T-helper 2 cell treated with Interferon-gamma antibody and Interleukin-4, amounts not matched to agents 100 ng/mL and 5 ng/mL, for 36 hours (primary cell): ENCODE data around the gene KAZALD1. TPM values are rescaled to one million over a fixed set of nuclear protein-coding genes. Genes with fewer than 3 reads are reported as not detected.

ENCODE experiments used
- intact Hi-C: fragments of 100-400 bp; cut with micrococcal nuclease; formaldehyde crosslinking; loops from one replicate; pipeline ENCODE4 v1.15.1; 2023
- total RNA-seq: library from RNA; stranded (reverse); gene quantifications from 2 replicates; pipeline ENCODE4 v1.2.3, GENCODE V29; 2022

Gene KAZALD1
- total RNA-seq, 1 donor from 2014 or later: 0.77 TPM

- intact Hi-C loops: no loop called here
These were observed 29.9 kb downstream of the KAZALD1 start for GRCh38 chr10:101091546-101092290.

DNA sequence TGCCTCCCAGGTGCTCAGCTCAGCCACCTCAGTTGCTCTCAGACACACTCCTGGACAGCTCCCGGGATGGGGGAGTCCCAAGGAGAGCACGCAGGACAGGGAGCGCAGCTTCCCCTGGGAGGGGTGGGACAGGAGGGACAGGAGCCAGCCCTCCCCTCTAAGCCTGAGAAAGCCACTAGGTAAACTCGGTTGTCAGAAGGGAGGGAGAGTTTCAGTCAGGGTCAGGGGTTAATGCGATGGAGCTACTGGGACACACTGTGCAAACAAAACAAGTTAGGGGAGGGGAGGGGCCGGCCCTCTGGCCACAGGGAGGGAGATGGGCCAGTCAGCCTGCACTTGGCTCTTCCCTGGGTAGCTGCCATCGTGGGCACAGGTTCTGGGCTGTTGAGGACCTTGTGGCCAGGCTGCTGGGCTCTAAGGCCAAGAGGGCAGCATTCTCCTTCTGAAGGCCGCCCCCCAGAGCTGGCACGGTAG lies 31.1 kb downstream of the KAZALD1 start:
- intact Hi-C loops: no loop called here

- intact Hi-C loops: no loop called here
These were observed 32.5 kb downstream of the KAZALD1 start for GRCh38 chr10:101094121-101094879.

- intact Hi-C loops: loop anchor here (1.0 kb wide), 1 partner anchor 47 kb away; no protein-coding TSS in a partner anchor
These were observed 33.2 kb downstream of the KAZALD1 start for GRCh38 chr10:101095004-101095403.

GRCh38 chr10:101095550-101096213 lies 33.9 kb downstream of the KAZALD1 start:
- intact Hi-C loops: loop anchor here (1.0 kb wide), 1 partner anchor 47 kb away; no protein-coding TSS in a partner anchor

GRCh38 chr10:101096378-101096777 lies 34.6 kb downstream of the KAZALD1 start:
- intact Hi-C loops: no loop called here

GRCh38 chr10:101097881-101098280 lies 36.1 kb downstream of the KAZALD1 start:
- intact Hi-C loops: no loop called here

DNA sequence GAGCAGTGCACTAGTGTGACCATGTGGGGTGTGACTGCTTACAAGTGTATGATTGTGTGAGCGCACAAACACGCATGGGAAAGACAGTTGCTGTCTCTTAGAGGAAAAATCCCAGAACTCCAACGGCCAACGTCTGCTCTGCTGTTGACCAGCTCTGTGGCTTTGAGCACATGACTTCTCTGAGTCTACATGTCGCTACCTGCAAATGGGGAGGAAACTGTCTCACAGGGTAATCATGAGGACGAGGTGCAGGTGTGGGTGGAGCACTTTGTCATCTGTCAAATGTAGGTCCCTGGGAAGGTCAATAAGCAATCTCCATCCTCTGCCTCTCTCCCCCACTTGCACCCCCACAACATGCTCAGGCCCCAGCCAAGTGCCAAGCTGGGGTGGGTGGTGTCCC lies 38.1 kb downstream of the KAZALD1 start:
- intact Hi-C loops: no loop called here

- intact Hi-C loops: no loop called here
These were observed 39.6 kb downstream of the KAZALD1 start for GRCh38 chr10:101101372-101101881.

- intact Hi-C loops: no loop called here
These were observed 41.6 kb downstream of the KAZALD1 start for GRCh38 chr10:101103430-101103829.

DNA sequence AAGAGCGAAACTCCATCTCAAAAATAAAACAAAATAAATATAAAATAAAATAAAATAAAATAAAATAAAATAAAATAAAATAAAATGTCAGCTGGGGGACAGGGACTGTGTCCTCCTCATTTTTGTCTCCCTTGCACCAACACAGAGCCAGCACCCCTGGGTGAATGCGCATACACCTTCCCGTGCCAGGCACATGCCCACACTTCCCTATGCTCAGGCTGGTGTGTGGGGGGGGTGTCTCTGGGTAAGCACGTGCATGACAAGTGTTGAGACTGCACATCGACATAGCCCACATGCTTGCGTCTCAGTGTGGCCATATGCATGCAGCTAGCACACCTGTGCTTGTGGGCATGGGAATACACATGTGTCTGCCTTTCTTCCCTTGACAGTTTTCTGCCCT lies 44.6 kb downstream of the KAZALD1 start:
- intact Hi-C loops: no loop called here

GRCh38 chr10:101107771-101108170 lies 46.0 kb downstream of the KAZALD1 start:
- intact Hi-C loops: no loop called here

DNA sequence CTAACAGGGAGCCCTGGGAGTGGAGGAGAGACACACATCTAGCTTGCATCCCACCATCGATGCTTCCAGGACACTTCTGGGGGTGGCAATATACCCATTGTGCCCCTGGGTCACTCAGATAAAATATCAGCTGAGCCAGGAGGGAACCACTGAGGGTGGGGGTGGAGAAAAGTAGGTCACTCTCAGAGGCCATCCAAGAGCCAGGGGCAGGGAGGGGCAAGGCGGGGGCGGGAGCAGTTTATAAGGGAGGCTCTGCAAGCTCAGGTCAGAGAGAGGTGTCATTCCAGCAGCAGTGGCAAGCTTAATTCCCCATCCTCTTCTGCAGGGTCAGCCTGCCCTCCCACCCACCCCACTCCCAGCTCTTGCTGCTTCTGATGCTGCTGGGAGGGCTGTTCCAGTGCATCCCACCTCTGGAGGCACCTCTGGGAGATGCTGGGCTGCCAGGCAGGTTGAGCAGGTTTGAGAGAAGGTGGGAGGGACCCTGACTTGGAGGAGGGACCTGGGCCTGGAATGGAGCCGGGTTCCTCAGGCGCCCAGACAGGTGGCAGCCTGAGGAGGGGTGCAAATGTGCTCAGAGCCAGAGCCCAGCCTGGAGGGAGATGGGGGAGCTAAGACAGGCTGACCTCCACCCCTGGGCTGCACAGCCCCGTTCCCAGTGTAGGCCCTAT lies 49.2 kb downstream of the KAZALD1 start:
- intact Hi-C loops: no loop called here

DNA sequence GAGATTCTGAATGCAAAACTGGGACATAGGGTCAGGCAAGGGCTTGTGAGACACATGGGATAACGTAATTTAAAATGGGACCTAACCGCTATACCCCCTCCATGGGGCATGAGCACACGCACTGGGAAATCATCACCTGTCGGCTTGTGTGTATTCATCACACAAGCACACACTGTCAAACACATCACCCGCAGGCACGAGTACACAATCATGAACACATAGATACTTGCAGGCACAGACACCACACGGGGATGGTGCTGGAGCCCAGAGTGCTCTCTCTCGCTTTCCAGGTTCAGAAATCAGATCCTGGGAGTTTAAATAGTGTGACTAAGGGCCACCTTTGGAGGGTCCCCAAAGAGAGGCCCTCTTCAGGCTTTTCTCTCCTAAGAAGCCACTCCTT lies 49.8 kb downstream of the KAZALD1 start:
- intact Hi-C loops: no loop called here

DNA sequence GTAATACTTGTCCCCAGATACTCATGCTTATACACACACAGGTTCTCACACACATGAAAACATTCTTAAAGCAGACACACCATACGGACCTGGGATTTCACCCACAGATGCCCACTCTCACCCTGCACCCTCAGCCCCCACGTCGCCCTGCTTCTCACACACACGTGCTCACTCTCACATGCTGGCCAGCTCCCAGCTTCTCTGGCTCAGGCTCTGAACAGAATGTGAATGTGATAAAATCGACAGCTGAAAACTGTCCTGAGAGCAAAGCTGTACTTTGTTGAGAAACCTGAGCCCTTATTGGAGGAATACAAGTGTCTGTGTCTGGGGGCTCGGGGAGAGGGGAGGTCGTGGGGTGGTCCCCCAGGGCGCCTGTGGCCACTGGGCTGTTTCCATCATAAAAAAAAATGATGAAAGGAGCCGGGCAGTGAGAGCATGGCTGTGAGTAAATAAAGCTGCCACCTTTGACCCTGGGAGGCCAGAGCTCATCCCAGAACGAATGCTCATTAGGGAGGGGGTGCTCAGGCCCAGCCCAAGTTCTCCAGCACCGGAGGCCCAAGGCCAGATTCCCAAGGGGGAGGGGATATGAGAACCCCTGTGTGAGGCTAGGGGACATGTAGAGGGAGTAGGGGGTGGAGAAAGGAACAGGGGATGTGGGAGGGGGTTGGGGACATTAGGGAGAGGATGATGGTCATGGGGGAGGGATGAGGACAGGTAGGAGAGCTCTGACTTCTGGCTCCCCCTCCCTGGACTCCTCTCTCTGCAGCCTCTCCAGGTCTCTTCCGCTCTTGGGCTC lies 51.2 kb downstream of the KAZALD1 start:
- intact Hi-C loops: no loop called here

- intact Hi-C loops: no loop called here
These were observed 52.2 kb downstream of the KAZALD1 start for GRCh38 chr10:101113890-101114403.

DNA sequence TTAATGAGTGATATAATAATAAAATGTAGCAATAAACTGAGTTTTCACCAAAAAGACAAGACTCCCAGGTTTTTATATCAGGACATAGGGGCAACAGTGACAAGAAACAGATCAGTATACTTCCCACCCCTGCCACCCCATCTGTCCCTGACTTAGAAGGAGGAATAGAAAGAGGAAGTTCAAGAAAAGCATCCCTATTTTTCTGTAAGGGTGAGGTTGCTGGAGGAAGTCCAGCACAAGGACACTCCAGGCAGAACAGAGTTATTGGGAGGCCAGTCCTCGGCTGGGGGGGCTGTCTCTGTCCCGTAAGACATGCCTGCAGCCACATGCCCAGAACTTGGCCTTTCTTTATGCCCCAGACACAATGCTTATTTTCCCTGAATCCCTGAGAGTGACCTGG lies 52.9 kb downstream of the KAZALD1 start:
- intact Hi-C loops: no loop called here
